BLaER1 (cell line): ENCODE results near the gene FAXDC2.
A peak's percentile ranks its signal among the peaks of the same experiment; 100 is the strongest.

Source experiments
- H3K27ac ChIP-seq: shearing (Covaris generic); formaldehyde crosslinking; 2 replicates; pipeline ENCODE4 v1.8.1; 2022
- H3K27me3 ChIP-seq: shearing (Covaris generic); formaldehyde crosslinking; 2 replicates; pipeline ENCODE4 v1.8.1; 2022
- H3K36me3 ChIP-seq: shearing (Covaris generic); formaldehyde crosslinking; 2 replicates; pipeline ENCODE4 v1.8.1; 2022
- H3K4me1 ChIP-seq: shearing (Covaris generic); formaldehyde crosslinking; 2 replicates; pipeline ENCODE4 v1.8.1; 2022
- H3K4me2 ChIP-seq: shearing (Covaris generic); formaldehyde crosslinking; 2 replicates; pipeline ENCODE4 v1.8.1; 2022
- H3K4me3 ChIP-seq: shearing (Covaris generic); formaldehyde crosslinking; 2 replicates; pipeline ENCODE4 v1.8.1; 2022
- H3K9ac ChIP-seq: shearing (Covaris generic); formaldehyde crosslinking; 2 replicates; pipeline ENCODE4 v1.8.1; 2022
- H3K9me3 ChIP-seq: shearing (Covaris generic); formaldehyde crosslinking; 2 replicates; pipeline ENCODE4 v1.8.1; 2022
- H4K20me1 ChIP-seq: shearing (Covaris generic); formaldehyde crosslinking; 2 replicates; pipeline ENCODE4 v1.8.1; 2022
- Cebpa-rat ChIP-seq: shearing (Covaris generic); IDR thresholded peaks from 2 replicates; pipeline ENCODE4 v1.8.1; 2022

FAXDC2 gene, protein sequence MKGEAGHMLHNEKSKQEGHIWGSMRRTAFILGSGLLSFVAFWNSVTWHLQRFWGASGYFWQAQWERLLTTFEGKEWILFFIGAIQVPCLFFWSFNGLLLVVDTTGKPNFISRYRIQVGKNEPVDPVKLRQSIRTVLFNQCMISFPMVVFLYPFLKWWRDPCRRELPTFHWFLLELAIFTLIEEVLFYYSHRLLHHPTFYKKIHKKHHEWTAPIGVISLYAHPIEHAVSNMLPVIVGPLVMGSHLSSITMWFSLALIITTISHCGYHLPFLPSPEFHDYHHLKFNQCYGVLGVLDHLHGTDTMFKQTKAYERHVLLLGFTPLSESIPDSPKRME

DNA sequence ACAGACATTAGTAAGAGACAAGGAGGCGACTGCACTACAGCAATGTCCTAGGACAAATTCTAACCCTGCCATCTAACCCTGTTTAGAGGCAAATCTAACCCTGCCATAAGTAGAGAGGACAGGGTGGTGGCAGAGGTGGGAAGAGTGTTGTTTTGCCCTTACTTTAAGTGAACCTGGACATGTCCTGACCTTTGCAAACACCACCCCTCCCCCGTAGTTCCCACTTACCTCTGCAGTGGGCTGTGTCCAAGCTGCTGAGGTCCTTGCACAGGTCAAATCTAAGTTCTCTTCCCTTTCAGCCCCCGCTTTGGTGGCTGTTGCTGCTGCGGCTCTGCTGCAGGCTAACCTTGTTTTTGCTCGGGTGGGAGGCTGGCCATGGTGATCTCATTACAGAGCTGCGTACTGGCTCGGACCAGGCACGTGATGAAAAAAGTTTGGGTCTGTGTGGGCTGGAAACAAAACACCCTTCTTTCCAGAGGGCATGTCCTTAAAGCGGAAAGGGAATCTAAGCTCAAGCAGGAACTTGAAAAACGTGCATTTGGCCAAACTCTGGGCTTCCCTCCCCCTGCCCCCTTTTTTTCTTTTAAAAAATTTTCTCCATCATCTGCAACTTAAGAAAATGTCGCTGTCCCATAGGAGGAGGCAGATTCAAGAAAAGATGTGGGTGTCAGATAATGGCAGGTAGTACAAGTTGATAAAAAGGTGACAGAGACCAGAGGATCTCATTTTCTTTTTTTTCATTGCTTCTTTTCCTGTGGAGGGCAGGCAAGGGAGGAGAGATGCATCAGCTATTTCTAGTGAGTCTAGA is at the start of gene FAXDC2:
Gene FAXDC2, minus strand, starts transcription at position 349 of the 808 bp plus-strand sequence. CDS start 12,425 bp downstream, outside the sequence.
- Histone ChIP-seq H3K27ac (no peak within 1 kb of the TSS), H3K36me3 (no peaks in the 10 kb centered on the region), H4K20me1 (no peaks in the 10 kb centered on the region), H3K9ac (peak within 1 kb of the TSS; percentile 15; the same call in 1 of the 2 replicates), H3K9me3 (no peaks in the 10 kb centered on the region), H3K27me3 (no peaks in the 10 kb centered on the region), H3K4me1 (peaks cover 33% of the 10 kb centered on the region), H3K4me3 (no peak within 1 kb of the TSS), H3K4me2 (peak within 1 kb of the TSS; percentile 59)
- TF ChIP-seq Cebpa-rat: no peak

GRCh38 chr5:154900066-154900465 is 49.7 kb upstream of the FAXDC2 start:
- TF ChIP-seq Cebpa-rat: no peak
- no peaks in the 10 kb centered on the region for H3K4me1 ChIP-seq
- no peak overlapping the region for H3K4me3 ChIP-seq
- no peaks in the 10 kb centered on the region for H4K20me1 ChIP-seq
- H3K36me3 ChIP-seq: peaks cover 100% of the 10 kb centered on the region
- H3K27ac ChIP-seq: no peak overlapping the region
- H3K9ac ChIP-seq: no peak overlapping the region
- H3K27me3 ChIP-seq: no peaks in the 10 kb centered on the region
- H3K4me2 ChIP-seq: no peak overlapping the region
- H3K9me3 ChIP-seq: no peaks in the 10 kb centered on the region

DNA sequence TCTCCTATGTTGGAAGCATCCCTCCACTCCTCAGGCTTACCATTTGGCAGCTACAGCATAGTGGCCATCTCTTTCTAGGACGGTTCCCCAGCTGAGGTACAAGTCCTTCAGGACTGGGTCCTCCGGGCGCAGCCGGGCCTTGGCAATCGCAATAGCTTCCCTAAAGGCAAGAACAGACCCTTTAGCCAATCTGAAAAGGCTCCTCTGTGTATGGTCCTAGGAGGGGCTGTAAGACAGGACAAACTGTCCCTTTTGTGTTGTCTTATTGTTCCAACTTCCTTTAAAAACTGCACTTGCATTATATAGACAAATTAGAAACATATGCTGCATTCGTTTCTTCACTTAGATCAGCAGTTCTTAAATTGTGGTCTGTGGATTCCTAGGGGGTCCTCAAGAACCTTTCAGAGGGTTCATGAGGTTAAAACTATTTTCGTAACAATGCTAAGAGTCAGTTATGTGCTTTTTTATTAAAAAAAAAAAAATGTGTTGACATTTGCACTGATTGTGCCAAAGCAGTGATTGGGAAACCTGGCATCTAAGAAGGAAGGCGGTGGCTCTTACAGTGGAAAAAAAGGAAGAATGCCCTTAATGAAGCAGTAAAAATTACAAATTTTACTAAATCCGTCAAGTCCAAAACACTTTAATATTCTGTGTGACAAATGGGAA is 48.9 kb upstream of the FAXDC2 start:
- no peaks in the 10 kb centered on the region for H3K4me1 ChIP-seq
- no peaks in the 10 kb centered on the region for H3K27me3 ChIP-seq
- no peak overlapping the region for H3K4me3 ChIP-seq
- H3K9me3 ChIP-seq: no peaks in the 10 kb centered on the region
- no peak for TF ChIP-seq Cebpa-rat
- no peak overlapping the region for H3K9ac ChIP-seq
- H3K4me2 ChIP-seq: no peak overlapping the region
- no peaks in the 10 kb centered on the region for H4K20me1 ChIP-seq
- H3K27ac ChIP-seq: no peak overlapping the region
- peaks cover 100% of the 10 kb centered on the region for H3K36me3 ChIP-seq

DNA sequence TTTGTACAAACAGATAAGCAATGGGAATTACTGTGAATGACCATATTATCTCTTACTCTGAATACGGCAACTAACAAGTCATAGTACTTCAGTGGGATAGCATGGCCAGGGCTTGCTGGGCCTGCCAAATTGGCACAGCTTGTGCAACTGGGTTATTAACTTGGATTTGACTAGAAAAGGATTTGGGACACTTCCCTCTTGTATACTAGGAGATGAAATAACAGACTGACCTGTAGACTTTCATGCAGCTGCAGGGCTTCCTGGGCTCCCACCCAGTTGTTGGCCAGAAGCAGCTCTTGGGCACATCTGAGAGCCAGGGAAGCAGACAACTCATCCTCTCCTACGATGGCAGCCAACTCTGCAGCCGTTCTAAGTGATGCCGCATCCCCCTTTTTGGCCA is 47.8 kb upstream of the FAXDC2 start:
- H4K20me1 ChIP-seq: no peaks in the 10 kb centered on the region
- no peak for TF ChIP-seq Cebpa-rat
- no peak overlapping the region for H3K27ac ChIP-seq
- no peak overlapping the region for H3K4me2 ChIP-seq
- H3K9ac ChIP-seq: no peak overlapping the region
- H3K9me3 ChIP-seq: no peaks in the 10 kb centered on the region
- peaks cover 100% of the 10 kb centered on the region for H3K36me3 ChIP-seq
- H3K4me3 ChIP-seq: no peak overlapping the region
- H3K27me3 ChIP-seq: no peaks in the 10 kb centered on the region
- no peaks in the 10 kb centered on the region for H3K4me1 ChIP-seq

GRCh38 chr5:154896562-154897165 is 46.3 kb upstream of the FAXDC2 start:
- no peaks in the 10 kb centered on the region for H4K20me1 ChIP-seq
- no peak overlapping the region for H3K9ac ChIP-seq
- no peak for TF ChIP-seq Cebpa-rat
- H3K27ac ChIP-seq: no peak overlapping the region
- H3K4me2 ChIP-seq: no peak overlapping the region
- peaks cover 100% of the 10 kb centered on the region for H3K36me3 ChIP-seq
- no peaks in the 10 kb centered on the region for H3K4me1 ChIP-seq
- H3K4me3 ChIP-seq: no peak overlapping the region
- no peaks in the 10 kb centered on the region for H3K9me3 ChIP-seq
- no peaks in the 10 kb centered on the region for H3K27me3 ChIP-seq

- no peaks in the 10 kb centered on the region for H3K27me3 ChIP-seq
- no peaks in the 10 kb centered on the region for H3K9me3 ChIP-seq
- TF ChIP-seq Cebpa-rat: no peak
- no peak overlapping the region for H3K4me3 ChIP-seq
- H3K36me3 ChIP-seq: peaks cover 100% of the 10 kb centered on the region
- no peak overlapping the region for H3K9ac ChIP-seq
- H3K27ac ChIP-seq: no peak overlapping the region
- no peaks in the 10 kb centered on the region for H4K20me1 ChIP-seq
- no peaks in the 10 kb centered on the region for H3K4me1 ChIP-seq
- H3K4me2 ChIP-seq: no peak overlapping the region
These were observed 45.5 kb upstream of the FAXDC2 start for GRCh38 chr5:154895606-154896561.

DNA sequence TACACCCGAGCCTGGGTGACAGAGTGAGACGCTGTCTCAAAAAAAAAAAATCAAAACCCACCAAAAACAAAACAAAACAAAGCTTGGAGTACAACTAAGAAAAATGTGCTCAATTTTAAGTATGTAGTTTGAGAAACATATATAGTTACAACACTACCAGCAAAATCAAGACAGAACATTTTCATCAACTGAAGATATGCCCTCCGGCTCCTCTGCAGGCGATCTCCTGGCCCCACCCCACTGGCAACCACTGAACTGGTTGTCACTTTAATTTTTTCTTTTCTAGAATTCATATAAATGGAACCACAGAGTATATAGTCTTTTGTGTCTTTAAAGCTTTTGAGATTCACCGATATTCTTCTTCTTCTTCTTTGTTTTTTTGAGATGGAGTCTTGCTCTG is 43.0 kb upstream of the FAXDC2 start:
- H3K4me1 ChIP-seq: no peaks in the 10 kb centered on the region
- no peak overlapping the region for H3K4me3 ChIP-seq
- TF ChIP-seq Cebpa-rat: no peak
- H3K27ac ChIP-seq: no peak overlapping the region
- H3K9me3 ChIP-seq: peaks cover 1% of the 10 kb centered on the region; the same call in 1 of the 2 replicates
- H3K36me3 ChIP-seq: peaks cover 100% of the 10 kb centered on the region
- H4K20me1 ChIP-seq: no peaks in the 10 kb centered on the region
- no peak overlapping the region for H3K9ac ChIP-seq
- H3K27me3 ChIP-seq: no peaks in the 10 kb centered on the region
- H3K4me2 ChIP-seq: no peak overlapping the region

DNA sequence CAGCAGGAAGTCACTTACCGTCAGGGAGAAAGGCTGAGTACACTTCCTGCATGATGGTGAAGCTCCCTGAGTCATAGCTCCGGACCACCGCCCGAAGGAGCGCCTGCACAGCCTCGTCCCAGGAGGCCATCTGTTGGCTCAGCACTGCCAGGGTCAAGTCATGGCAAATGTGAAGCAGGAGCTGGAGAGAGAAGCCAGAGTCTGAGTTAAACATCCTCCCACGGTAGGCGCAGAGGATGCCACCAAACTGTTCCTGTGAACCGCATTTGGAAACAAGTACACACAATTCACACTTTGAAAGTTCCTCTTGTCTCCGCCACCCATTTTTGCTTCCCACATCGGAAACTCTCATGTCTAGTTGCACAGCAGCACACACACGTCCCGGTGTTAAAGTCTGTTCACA is 42.0 kb upstream of the FAXDC2 start:
- no peak for TF ChIP-seq Cebpa-rat
- Histone ChIP-seq H3K36me3 (peaks cover 100% of the 10 kb centered on the region), H3K4me3 (no peak overlapping the region), H4K20me1 (no peaks in the 10 kb centered on the region), H3K4me1 (no peaks in the 10 kb centered on the region), H3K9ac (no peak overlapping the region), H3K9me3 (peaks cover 11% of the 10 kb centered on the region), H3K27ac (no peak overlapping the region), H3K27me3 (no peaks in the 10 kb centered on the region), H3K4me2 (no peak overlapping the region)

- no peak for TF ChIP-seq Cebpa-rat
- peaks cover 44% of the 10 kb centered on the region for H3K9me3 ChIP-seq
- peaks cover 93% of the 10 kb centered on the region for H3K36me3 ChIP-seq
- no peaks in the 10 kb centered on the region for H4K20me1 ChIP-seq
- H3K9ac ChIP-seq: no peak overlapping the region
- H3K4me3 ChIP-seq: no peak overlapping the region
- H3K4me2 ChIP-seq: no peak overlapping the region
- no peak overlapping the region for H3K27ac ChIP-seq
- H3K4me1 ChIP-seq: no peaks in the 10 kb centered on the region
- no peaks in the 10 kb centered on the region for H3K27me3 ChIP-seq
These were observed 35.0 kb upstream of the FAXDC2 start for GRCh38 chr5:154885439-154885838.
